Panc1 (cell line): Measurements from ENCODE around the gene CADM1. TPM values are rescaled to one million over a fixed set of nuclear protein-coding genes. Genes with fewer than 3 reads are reported as not detected.

Experiments
- ATAC-seq: fragments of 200-7000 bp; cut with Tn5 transposase; 2 replicates; pipeline ENCODE4 v1.9.1; 2020; ENCODE audit warnings: mild to moderate bottlenecking, moderate library complexity
- BruUV-seq: library from RNA; stranded (reverse); fragments of 400-500 nt; replicated peaks from 2 replicates; lab custom pipeline; 2021; lab: Mats Ljungman, UMichigan
- CTCF ChIA-PET: fragments of 300-600 bp; sonication (Branson Sonifier 250); formaldehyde crosslinking; loops from one replicate; lab custom pipeline; 2022; ENCODE audit warnings: antibody characterized with exemption; lab: Charles Lee
- POLR2A ChIA-PET: fragments of 300-600 bp; sonication (Branson Sonifier 250); formaldehyde crosslinking; loops from one replicate; lab custom pipeline; 2022; ENCODE audit warnings: antibody characterized with exemption; lab: Charles Lee
- DNase-seq: peaks from one replicate; pipeline ENCODE4 v3.0.0-alpha.2; 2010; ENCODE audit warnings: low read depth, low spot score
- H3K27ac ChIP-seq: 2 replicates; pipeline ENCODE4 v1.5.1; 2011; ENCODE audit warnings: mild to moderate bottlenecking, low read length, inconsistent platforms
- H3K27me3 ChIP-seq: fragments of 200-500 bp; sonication (Bioruptor generic); 2 replicates; pipeline ENCODE4 v1.6.0; 2014; ENCODE audit warnings: low read length, inconsistent platforms; ENCODE audit not compliant: control insufficient read depth, insufficient read depth
- H3K36me3 ChIP-seq: fragments of 200-500 bp; sonication (Bioruptor generic); 2 replicates; pipeline ENCODE4 v1.5.1; 2014; ENCODE audit warnings: inconsistent platforms, mild to moderate bottlenecking, low read length, moderate library complexity; ENCODE audit not compliant: control insufficient read depth, insufficient read depth
- H3K4me1 ChIP-seq: 2 replicates; pipeline ENCODE4 v1.5.1; 2011; ENCODE audit warnings: inconsistent platforms, mild to moderate bottlenecking, low read length, moderate library complexity; ENCODE audit not compliant: control insufficient read depth, insufficient read depth
- H3K4me3 ChIP-seq, 2 experiments: 2 replicates each; pipeline ENCODE4 v1.5.1; 2011 to 2012; ENCODE audit warnings: low read depth in 2 of 2, low read length in 2 of 2, mild to moderate bottlenecking in 2 of 2, inconsistent platforms in 1 of 2, moderate library complexity in 1 of 2
- H3K9me3 ChIP-seq: fragments of 200-500 bp; sonication (Bioruptor generic); 2 replicates; pipeline ENCODE4 v1.5.1; 2014; ENCODE audit warnings: low read depth, mild to moderate bottlenecking, inconsistent platforms, low read length, moderate library complexity; ENCODE audit not compliant: control insufficient read depth, insufficient read depth
- CTCF ChIP-seq: fragments of 450-650 bp; IDR thresholded peaks from 2 replicates; pipeline ENCODE4 v1.5.1; 2017; ENCODE audit warnings: mild to moderate bottlenecking
- POLR2AphosphoS5 ChIP-seq: IDR thresholded peaks from 2 replicates; pipeline ENCODE4 v1.6.1; 2012; ENCODE audit warnings: mild to moderate bottlenecking, low read depth, low read length, moderate library complexity
- REST ChIP-seq, 2 experiments: IDR thresholded peaks; 2 replicates each; pipeline ENCODE4 v1.6.1; 2011 to 2012; ENCODE audit warnings: low read depth in 2 of 2, control low read depth in 1 of 2, low read length in 1 of 2, mild to moderate bottlenecking in 1 of 2, moderate library complexity in 1 of 2; ENCODE audit not compliant: insufficient read depth in 1 of 2
- SIN3A ChIP-seq: IDR thresholded peaks from 2 replicates; pipeline ENCODE4 v1.6.1; 2012; ENCODE audit warnings: low read depth, mild to moderate bottlenecking, low read length, moderate library complexity, borderline replicate concordance; ENCODE audit not compliant: insufficient read depth
- TCF7L2 ChIP-seq: IDR thresholded peaks from 2 replicates; pipeline ENCODE4 v1.6.1; 2011; ENCODE audit warnings: mild to moderate bottlenecking, low read depth, low read length, inconsistent platforms
- in situ Hi-C: cut with HindIII; loops from 2 replicates; pipeline ENCODE4 v1.10.0; 2016; ENCODE audit warnings: low sequenced_read_pairs, low pct_unique_long_range_greater_than_20kb
- intact Hi-C: fragments of 100-400 bp; cut with micrococcal nuclease; formaldehyde crosslinking; loops from one replicate; pipeline ENCODE4 v1.10.0; 2022; ENCODE audit not compliant: unreplicated experiment
- total RNA-seq: library from RNA; stranded (reverse); gene quantifications from one replicate; pipeline ENCODE4 v1.2.1, GENCODE V29; 2021; ENCODE audit not compliant: unreplicated experiment

Gene CADM1
- total RNA-seq, 1 experiment from 2014 or later, result 3.9 TPM

- CTCF ChIA-PET, result no interaction called here
- TF ChIP-seq CTCF (no peak), TCF7L2 (no peak)
- H3K4me3 ChIP-seq, result no peak overlapping the region
These were observed 143.9 kb downstream of the CADM1 start for GRCh38 chr11:115360186-115360824.

GRCh38 chr11:115357066-115357465 is 147.1 kb downstream of the CADM1 start:
- no peaks in the 10 kb centered on the region for H3K9me3 ChIP-seq

More at GRCh38 chr11:115360186-115360824, 143.9 kb downstream of the CADM1 start:
- no TSS peak for BruUV-seq
- POLR2A ChIA-PET, result no interaction called here
- Histone ChIP-seq H3K27ac (no peak overlapping the region), H3K27me3 (no peaks in the 10 kb centered on the region), H3K36me3 (no peaks in the 10 kb centered on the region), H3K4me1 (no peaks in the 10 kb centered on the region), H3K9me3 (no peaks in the 10 kb centered on the region)
- in situ Hi-C loops (no loop called here), intact Hi-C loops (no loop called here)
- ATAC-seq (no peak), DNase-seq (no peak)

More at GRCh38 chr11:115357066-115357465, 147.1 kb downstream of the CADM1 start:
- Histone ChIP-seq H3K36me3 (no peaks in the 10 kb centered on the region), H3K4me3 (no peak overlapping the region), H3K27me3 (no peaks in the 10 kb centered on the region), H3K27ac (no peak overlapping the region), H3K4me1 (no peaks in the 10 kb centered on the region)
- no peak for ATAC-seq
- in situ Hi-C loops (no loop called here), intact Hi-C loops (no loop called here)
- POLR2A ChIA-PET, result no interaction called here
- TF ChIP-seq SIN3A (no peak), POLR2AphosphoS5 (no peak), TCF7L2 (no peak), REST (IDR thresholded peaks at IDR 0.05; ENCODE audit: insufficient read depth in 1 of 2, low read depth in 2 of 2, low read length in 1 of 2) (no peak), CTCF (no peak)
- no TSS peak for BruUV-seq
- DNase-seq, result no peak
- CTCF ChIA-PET, result no interaction called here
